LNCAP (cell line): ENCODE data around the gene KRTAP3-3.
"Not testable (repeated sequence)": the region's sequence is repeated elsewhere in the genome, so short reads cannot be mapped to it uniquely, and the experiment has no call there.

Experiments used
- TF ChIP-seq, protein P1 (sequence below): fragments of 450-650 bp; IDR thresholded peaks from 2 replicates; pipeline ENCODE4 v1.5.1; 2017; ENCODE audit warnings: mild to moderate bottlenecking

Gene KRTAP3-3

DNA sequence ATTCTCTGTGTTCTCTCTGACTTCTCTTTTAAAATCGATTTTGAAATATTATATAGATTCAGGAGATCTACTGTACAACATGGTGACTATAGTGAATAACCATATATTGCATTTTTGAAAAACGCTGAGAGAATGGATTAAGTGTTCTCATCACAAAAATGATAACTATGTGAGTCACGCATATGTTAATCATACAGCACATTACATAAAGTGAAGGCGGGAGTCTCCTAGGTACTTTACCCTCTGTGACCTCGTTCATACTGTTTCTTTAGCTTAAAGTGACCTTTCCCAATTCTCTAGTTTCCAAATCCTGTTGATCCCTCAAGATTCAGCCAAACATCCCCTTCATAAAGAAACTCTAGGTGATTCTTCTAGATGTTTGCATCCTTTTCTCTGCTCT, 8.8 kb upstream of the KRTAP3-3 start:
- TF ChIP-seq, protein P1, sequence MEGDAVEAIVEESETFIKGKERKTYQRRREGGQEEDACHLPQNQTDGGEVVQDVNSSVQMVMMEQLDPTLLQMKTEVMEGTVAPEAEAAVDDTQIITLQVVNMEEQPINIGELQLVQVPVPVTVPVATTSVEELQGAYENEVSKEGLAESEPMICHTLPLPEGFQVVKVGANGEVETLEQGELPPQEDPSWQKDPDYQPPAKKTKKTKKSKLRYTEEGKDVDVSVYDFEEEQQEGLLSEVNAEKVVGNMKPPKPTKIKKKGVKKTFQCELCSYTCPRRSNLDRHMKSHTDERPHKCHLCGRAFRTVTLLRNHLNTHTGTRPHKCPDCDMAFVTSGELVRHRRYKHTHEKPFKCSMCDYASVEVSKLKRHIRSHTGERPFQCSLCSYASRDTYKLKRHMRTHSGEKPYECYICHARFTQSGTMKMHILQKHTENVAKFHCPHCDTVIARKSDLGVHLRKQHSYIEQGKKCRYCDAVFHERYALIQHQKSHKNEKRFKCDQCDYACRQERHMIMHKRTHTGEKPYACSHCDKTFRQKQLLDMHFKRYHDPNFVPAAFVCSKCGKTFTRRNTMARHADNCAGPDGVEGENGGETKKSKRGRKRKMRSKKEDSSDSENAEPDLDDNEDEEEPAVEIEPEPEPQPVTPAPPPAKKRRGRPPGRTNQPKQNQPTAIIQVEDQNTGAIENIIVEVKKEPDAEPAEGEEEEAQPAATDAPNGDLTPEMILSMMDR = no peak

DNA sequence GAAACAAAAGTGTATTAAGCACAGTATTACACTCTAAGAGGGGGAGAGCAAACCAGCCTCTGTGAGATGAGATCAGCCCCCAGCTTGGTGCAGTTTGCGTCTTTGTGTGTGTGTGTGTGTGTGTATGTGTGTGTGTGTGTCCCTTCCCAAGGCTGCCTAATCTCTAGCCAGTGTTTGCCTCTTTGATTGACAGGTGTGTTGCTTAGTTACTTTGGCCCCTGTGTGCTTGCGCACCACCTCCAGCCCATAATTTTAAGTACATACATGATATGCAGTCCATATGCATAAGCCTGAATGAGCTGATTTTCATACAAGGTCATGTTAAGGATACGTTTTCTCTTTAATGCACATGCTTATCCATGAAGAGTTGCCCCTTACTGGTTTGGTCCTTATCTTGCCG, 7.8 kb upstream of the KRTAP3-3 start:
- TF ChIP-seq, protein P1 = no peak

DNA sequence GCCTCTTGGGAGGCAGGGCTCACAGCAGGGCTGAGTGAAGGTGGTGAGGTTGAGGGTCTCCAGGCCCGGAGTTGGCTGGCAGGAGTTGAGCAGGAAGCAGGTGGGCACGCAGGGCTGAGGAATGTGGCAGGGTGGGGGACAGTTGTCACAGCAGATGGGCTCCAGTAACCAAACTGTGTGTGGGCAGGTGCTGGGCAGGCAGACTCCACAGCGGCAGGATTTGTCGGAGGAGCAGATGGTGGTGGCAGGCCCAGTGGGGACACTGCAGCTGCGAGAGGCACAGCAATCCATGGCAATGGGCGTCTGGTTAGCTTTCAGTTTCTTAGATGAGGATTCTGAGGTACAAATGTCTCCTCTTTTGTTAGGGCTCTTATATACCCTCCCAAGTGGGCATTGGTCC, 5.6 kb upstream of the KRTAP3-3 start, which contains the start of gene KRTAP3-2:
TSS of gene KRTAP3-2 (minus strand) at position 344 of the 400 bp plus-strand sequence. CDS start at position 291, 53 bp downstream.
- TF ChIP-seq, protein P1 = not testable (repeated sequence)

DNA sequence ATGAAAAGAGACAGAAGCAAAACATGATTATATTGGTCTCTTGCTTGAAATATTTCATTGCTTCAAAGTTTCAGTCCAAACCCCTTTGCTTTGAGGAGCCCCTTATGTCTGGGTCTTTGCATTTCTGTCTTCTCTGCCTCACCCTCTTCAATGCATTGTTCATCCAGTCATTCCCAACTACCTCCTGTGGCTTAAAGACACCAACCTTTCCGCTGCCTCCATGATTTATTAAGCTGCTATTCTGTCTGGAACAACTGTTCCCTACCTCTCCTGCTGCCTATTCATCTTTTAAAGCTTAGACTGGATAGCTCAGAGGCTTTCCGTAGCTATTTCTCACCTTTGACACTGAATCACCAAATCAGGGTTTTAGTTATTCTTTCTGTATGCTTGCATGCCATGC, 3.4 kb upstream of the KRTAP3-3 start:
- TF ChIP-seq, protein P1 = no peak

DNA sequence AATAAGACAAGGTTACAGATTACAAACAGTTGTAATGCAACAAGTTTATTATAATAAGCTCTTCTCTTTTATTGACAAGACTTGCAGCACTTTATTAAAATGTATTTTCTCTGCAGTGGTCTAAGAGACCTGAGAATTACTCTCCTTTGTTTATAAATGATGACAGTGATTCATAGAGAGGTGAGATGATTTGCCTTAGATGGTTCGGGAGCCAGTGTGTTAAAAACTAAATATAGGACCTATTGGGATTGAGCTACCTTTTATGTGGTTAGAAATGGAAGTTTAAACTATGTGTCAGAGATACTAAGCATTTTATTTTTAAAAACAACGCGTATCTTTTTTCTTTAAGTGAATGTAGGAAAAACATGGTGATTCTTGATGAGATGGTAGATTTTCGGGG, 2.9 kb upstream of the KRTAP3-3 start:
- TF ChIP-seq, protein P1 = no peak

DNA sequence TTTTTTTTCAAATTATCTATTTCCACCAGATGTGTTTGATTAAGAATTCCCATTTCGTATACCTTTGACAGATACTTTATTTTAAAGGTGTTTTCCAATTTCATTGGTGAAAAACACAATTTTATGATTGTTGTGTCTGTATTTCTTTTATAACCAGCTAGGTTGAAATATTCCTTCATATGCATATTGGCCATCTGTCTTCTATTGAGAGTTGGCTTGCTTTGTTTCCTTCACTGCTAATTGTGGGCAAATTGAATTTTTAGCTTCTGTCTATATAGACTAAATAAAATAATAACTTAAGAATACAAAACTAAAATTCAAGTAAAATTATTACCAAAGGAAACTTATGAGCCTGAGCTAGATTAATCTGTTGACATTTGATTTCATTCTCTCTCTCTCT, 1.2 kb upstream of the KRTAP3-3 start:
- TF ChIP-seq, protein P1 = no peak

DNA sequence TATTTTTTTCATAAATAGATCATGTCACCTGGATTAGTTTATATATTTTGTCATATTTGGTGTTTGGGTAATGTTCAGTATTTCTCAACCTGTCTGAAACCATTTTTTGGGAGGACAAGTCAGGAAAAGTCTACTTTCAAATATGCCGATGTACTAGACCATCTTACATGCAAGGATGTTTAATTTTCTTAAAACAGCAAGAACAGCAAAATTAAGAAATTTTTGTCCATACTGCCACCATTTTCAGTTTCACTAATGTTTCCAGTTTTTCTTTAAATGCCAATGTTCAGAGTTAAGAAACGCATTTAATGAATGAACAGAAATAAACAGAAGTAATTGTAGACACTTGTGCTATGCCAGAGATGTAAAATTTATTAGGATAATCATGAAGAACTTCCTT, 880 bp downstream of the KRTAP3-3 start:
- TF ChIP-seq, protein P1 = no peak

DNA sequence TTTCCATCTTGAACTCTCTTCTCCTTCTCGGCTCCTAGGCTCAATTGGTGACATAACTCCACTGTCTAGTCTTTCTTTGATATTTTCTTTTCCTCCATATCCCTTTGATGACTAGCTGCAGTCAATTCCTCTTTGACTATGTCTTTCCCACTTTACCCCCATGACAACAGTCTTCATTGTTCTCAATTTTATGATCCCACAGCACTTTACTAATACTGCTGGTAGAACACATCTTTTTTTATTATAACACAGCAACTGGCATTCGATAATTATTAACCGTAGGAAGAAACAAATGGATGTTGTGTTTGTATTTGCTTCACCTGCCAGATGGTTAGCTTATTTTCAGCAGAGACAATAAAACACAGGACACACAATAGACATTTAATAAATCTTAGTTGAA, 1.3 kb downstream of the KRTAP3-3 start:
- TF ChIP-seq, protein P1 = no peak
